ENCODE data around the gene NTM.

- TF ChIP-seq CTCF (IDR thresholded peaks at IDR 0.05; ENCODE audit: low read depth, low read length) (no peak), EZH2phosphoT487 (IDR thresholded peaks at IDR 0.05; ENCODE audit: low read depth) (no peak)
Observed at GRCh38 chr11:131600628-131601027, 230.2 kb downstream of the NTM start.

All from OCI-LY3 (cell line).